CD14-positive monocyte (primary cell): ENCODE measurements around the gene ATG16L2. TPM values are rescaled to one million over a fixed set of nuclear protein-coding genes. Genes with fewer than 3 reads are reported as not detected.

ENCODE experiments used
- DNase-seq, 3 donors: peaks; one replicate each; pipeline ENCODE4 v3.0.0-alpha.2; 2011 to 2022
- H2AFZ ChIP-seq: 2 replicates; pipeline ENCODE4 v1.6.0; 2012; ENCODE audit warnings: mild to moderate bottlenecking, low read depth, low read length, inconsistent platforms; ENCODE audit not compliant: insufficient read depth, poor library complexity, severe bottlenecking
- H3K27ac ChIP-seq, 2 donors: 1 replicate in 1 of 2; 2 replicates in 1 of 2; pipeline ENCODE4 v1.5.1; 2012 to 2013; ENCODE audit warnings: low read length in 2 of 2, control low read depth in 1 of 2, inconsistent platforms in 1 of 2, low read depth in 1 of 2, mild to moderate bottlenecking in 1 of 2
- H3K27me3 ChIP-seq, 2 donors: one replicate each; pipeline versions ENCODE4 v1.6.0 to v1.6.1; 2011 to 2013; ENCODE audit warnings: low read length in 2 of 2; ENCODE audit not compliant: control insufficient read depth in 2 of 2, insufficient read depth in 2 of 2
- H3K36me3 ChIP-seq, 2 donors: replicated peaks in 1 of 2; 1 replicate in 1 of 2; 2 replicates in 1 of 2; pipeline versions ENCODE4 v1.5.1 to v1.6.1; 2012 to 2013; ENCODE audit warnings: low read length in 2 of 2, control low read depth in 1 of 2, inconsistent platforms in 1 of 2, mild to moderate bottlenecking in 1 of 2; ENCODE audit not compliant: insufficient read depth in 2 of 2, control insufficient read depth in 1 of 2
- H3K4me1 ChIP-seq, 2 donors: 1 replicate in 1 of 2; 2 replicates in 1 of 2; pipeline versions ENCODE4 v1.5.1 to v1.6.1; 2012 to 2013; ENCODE audit warnings: low read length in 2 of 2, control low read depth in 1 of 2, inconsistent platforms in 1 of 2, mild to moderate bottlenecking in 1 of 2, moderate library complexity in 1 of 2; ENCODE audit not compliant: insufficient read depth in 2 of 2, control insufficient read depth in 1 of 2
- H3K4me2 ChIP-seq: replicated peaks from 2 replicates; pipeline ENCODE3; 2012; ENCODE audit warnings: low read length, moderate library complexity, mild to moderate bottlenecking; ENCODE audit not compliant: poor library complexity, severe bottlenecking; ENCODE audit errors: extremely low read depth
- H3K4me3 ChIP-seq, 3 experiments: fragments of 200-600 bp in 1 of 3; sonication (generic) in 1 of 3; replicated peaks in 1 of 3; 1 replicate in 2 of 3; 2 replicates in 1 of 3; pipeline ENCODE4 v1.5.1; 2011 to 2013; ENCODE audit warnings: low read length in 3 of 3, mild to moderate bottlenecking in 3 of 3, control low read depth in 2 of 3, low read depth in 2 of 3, inconsistent platforms in 1 of 3, moderate library complexity in 1 of 3
- H3K79me2 ChIP-seq: 2 replicates; pipeline ENCODE4 v1.6.0; 2012; ENCODE audit warnings: mild to moderate bottlenecking, control low read depth, inconsistent platforms, low read length, moderate library complexity; ENCODE audit not compliant: insufficient read depth
- H3K9ac ChIP-seq: 2 replicates; pipeline ENCODE4 v1.6.0; 2017; ENCODE audit warnings: low read length, mild to moderate bottlenecking; ENCODE audit not compliant: insufficient read depth, poor library complexity, severe bottlenecking
- H3K9me3 ChIP-seq, 2 donors: replicated peaks in 1 of 2; 1 replicate in 1 of 2; 2 replicates in 1 of 2; pipeline versions ENCODE4 v1.5.1 to v1.6.1; 2012 to 2013; ENCODE audit warnings: low read length in 2 of 2, control low read depth in 1 of 2; ENCODE audit not compliant: control insufficient read depth in 1 of 2, insufficient read depth in 1 of 2
- H4K20me1 ChIP-seq: 2 replicates; pipeline ENCODE4 v1.6.0; 2012; ENCODE audit warnings: mild to moderate bottlenecking, low read length, control low read depth, moderate library complexity; ENCODE audit not compliant: insufficient read depth
- H3K27ac Mint-ChIP-seq, 7 donors: one replicate each; pipeline ENCODE4 v1.8.0; 2020; ENCODE audit warnings: mild to moderate bottlenecking in 7 of 7, mixed read lengths in 7 of 7, moderate library complexity in 6 of 7, inconsistent platforms in 2 of 7
- H3K27me3 Mint-ChIP-seq, 3 donors: one replicate each; pipeline ENCODE4 v1.8.0; 2021 to 2022; ENCODE audit warnings: low read depth in 3 of 3, mild to moderate bottlenecking in 3 of 3, mixed read lengths in 3 of 3, moderate library complexity in 3 of 3, inconsistent platforms in 1 of 3
- H3K36me3 Mint-ChIP-seq, 2 donors: one replicate each; pipeline ENCODE4 v1.8.0; 2020; ENCODE audit warnings: mixed read lengths in 2 of 2, inconsistent platforms in 1 of 2, mild to moderate bottlenecking in 1 of 2
- H3K4me1 Mint-ChIP-seq: one replicate; pipeline ENCODE4 v1.8.0; 2020; ENCODE audit warnings: mild to moderate bottlenecking, mixed read lengths
- H3K4me3 Mint-ChIP-seq, 2 donors: one replicate each; pipeline ENCODE4 v1.8.0; 2020; ENCODE audit warnings: mild to moderate bottlenecking in 2 of 2, mixed read lengths in 2 of 2, moderate library complexity in 1 of 2
- H3K9me3 Mint-ChIP-seq, 7 donors: one replicate each; pipeline ENCODE4 v1.8.0; 2020 to 2022; ENCODE audit warnings: mixed read lengths in 7 of 7, mild to moderate bottlenecking in 6 of 7, moderate library complexity in 6 of 7, inconsistent platforms in 2 of 7
- WGBS: methylation state at CpG from one replicate; pipeline ENCODE4 v1.1.5; 2013; ENCODE audit warnings: missing lambda C conversion rate; ENCODE audit not compliant: insufficient coverage; 5-methylcytosine and 5-hydroxymethylcytosine counted together
- intact Hi-C, 2 donors: fragments of 100-400 bp; cut with micrococcal nuclease; formaldehyde crosslinking; loops; one replicate each; pipeline versions ENCODE4 v1.15.0 to v1.15.1; 2023
- polyA plus RNA-seq, 3 donors: library from polyadenylated mRNA; depleted of rRNA in 1 of 3; unstranded in 2 of 3; stranded (reverse) in 1 of 3; fragments of 300-500 nt in 2 of 3; fragments of >200 nt in 1 of 3; fragmentation: Illumina TruSeq in 2 of 3; gene quantifications; 1 replicate in 2 of 3; 2 replicates in 1 of 3; pipeline ENCODE4 v1.2.3, GENCODE V29; 2012 to 2021
- TF ChIP-seq, protein P1 (sequence below): fragments of 200-600 bp; IDR thresholded peaks from one replicate; pipeline ENCODE4 v1.8.0; 2022; ENCODE audit warnings: antibody characterized with exemption, mild to moderate bottlenecking

The ATG16L2 gene
- polyA plus RNA-seq, 3 donors: 36.9 to 975 (median 46.8) TPM

DNA sequence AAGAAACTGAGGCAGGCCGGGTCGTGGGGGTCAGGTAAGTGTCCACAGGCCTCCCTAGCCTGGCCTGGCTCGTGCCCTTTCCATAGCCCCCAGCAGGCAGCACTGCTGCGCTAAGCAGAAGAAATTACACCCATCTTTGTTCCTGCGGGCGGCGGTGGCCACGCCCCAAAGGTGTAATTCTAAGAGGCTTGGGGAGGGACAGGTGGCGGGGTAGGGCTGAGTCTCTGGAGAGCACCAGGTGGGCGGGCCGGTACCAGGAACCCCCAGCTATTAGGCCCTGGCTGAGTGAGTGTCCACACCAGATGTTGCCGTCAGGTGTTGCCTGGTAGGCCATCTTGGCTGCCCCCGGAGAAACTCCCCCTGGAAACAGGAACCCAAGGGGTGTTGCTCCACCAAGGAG is 49.7 kb upstream of the ATG16L2 start:
- no peaks in the 10 kb centered on the region for H3K27me3 ChIP-seq
- Mint-ChIP-seq H3K36me3 (peaks cover 0 to 7% of the 10 kb centered on the region in 2 donors), H3K9me3 (no peaks in the 10 kb centered on the region), H3K27ac (no peak overlapping the region), H3K27me3 (peaks cover 4 to 12% (median 10%) of the 10 kb centered on the region in 3 donors), H3K4me3 (no peak overlapping the region), H3K4me1 (peaks cover 22% of the 10 kb centered on the region)
- H3K4me2 ChIP-seq: no peak overlapping the region
- DNase-seq: no peak
- TF ChIP-seq, protein P1, sequence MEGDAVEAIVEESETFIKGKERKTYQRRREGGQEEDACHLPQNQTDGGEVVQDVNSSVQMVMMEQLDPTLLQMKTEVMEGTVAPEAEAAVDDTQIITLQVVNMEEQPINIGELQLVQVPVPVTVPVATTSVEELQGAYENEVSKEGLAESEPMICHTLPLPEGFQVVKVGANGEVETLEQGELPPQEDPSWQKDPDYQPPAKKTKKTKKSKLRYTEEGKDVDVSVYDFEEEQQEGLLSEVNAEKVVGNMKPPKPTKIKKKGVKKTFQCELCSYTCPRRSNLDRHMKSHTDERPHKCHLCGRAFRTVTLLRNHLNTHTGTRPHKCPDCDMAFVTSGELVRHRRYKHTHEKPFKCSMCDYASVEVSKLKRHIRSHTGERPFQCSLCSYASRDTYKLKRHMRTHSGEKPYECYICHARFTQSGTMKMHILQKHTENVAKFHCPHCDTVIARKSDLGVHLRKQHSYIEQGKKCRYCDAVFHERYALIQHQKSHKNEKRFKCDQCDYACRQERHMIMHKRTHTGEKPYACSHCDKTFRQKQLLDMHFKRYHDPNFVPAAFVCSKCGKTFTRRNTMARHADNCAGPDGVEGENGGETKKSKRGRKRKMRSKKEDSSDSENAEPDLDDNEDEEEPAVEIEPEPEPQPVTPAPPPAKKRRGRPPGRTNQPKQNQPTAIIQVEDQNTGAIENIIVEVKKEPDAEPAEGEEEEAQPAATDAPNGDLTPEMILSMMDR: no peak
- H3K9ac ChIP-seq: no peak overlapping the region
- peaks cover 2 to 20% of the 10 kb centered on the region in 2 donors for H3K4me1 ChIP-seq
- no peak overlapping the region for H2AFZ ChIP-seq
- H4K20me1 ChIP-seq: no peaks in the 10 kb centered on the region
- H3K27ac ChIP-seq: no peak overlapping the region
- 98% methylated on average over 12 of the region's 13 CpGs for WGBS
- no peaks in the 10 kb centered on the region for H3K36me3 ChIP-seq
- no peak overlapping the region for H3K4me3 ChIP-seq
- intact Hi-C loops: no loop called here
- H3K79me2 ChIP-seq: no peaks in the 10 kb centered on the region
- no peaks in the 10 kb centered on the region for H3K9me3 ChIP-seq

DNA sequence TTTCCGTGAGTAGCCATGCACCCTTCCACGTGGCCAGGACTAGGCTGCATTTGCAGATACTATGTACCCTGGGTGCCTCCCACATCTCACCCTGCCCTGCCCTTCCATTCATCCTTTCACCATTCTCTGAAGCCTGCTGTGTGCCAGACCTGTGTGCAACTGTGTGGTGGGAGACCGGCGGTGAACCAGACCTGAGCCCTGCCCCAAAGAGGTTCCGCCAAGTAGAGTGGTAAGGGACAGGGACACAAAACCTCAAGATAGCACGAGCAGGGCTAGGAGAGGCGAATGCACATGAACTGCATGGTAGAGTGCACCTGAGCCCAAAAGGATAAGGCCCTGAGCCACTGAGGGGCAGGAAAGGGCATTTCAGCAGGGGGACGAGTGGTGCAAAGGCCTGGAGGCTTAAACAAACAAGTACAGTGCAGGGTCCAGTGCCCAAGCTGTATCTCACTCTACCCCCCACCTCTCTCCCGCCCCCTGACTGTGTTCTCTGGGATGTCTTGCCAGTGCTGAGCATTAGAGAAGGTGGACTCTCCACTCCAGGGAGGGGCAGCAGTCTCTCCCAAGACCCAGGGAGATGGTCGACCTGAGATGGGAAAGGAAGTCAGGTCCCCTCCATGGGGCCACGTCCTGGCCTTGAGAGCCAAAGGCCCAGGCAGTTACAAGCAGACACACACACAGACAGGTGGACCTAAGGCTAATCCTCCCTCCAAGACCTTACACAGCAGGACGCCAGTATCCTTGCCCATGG is 47.9 kb upstream of the ATG16L2 start:
- Mint-ChIP-seq H3K27me3 (peaks cover 3 to 6% (median 5%) of the 10 kb centered on the region in 3 donors), H3K36me3 (peaks cover 0 to 3% of the 10 kb centered on the region in 2 donors), H3K27ac (no peak overlapping the region), H3K4me3 (no peak overlapping the region), H3K9me3 (no peaks in the 10 kb centered on the region), H3K4me1 (peaks cover 8% of the 10 kb centered on the region)
- Histone ChIP-seq H3K79me2 (no peaks in the 10 kb centered on the region), H3K4me2 (no peak overlapping the region), H3K9me3 (no peaks in the 10 kb centered on the region), H3K9ac (no peak overlapping the region), H4K20me1 (no peaks in the 10 kb centered on the region), H3K4me3 (no peak overlapping the region), H3K27ac (no peak overlapping the region), H3K4me1 (peaks cover 0 to 9% of the 10 kb centered on the region in 2 donors), H3K27me3 (no peaks in the 10 kb centered on the region), H3K36me3 (no peaks in the 10 kb centered on the region), H2AFZ (no peak overlapping the region)
- DNase-seq: no peak
- WGBS: 95% methylated on average over 9 of the region's 12 CpGs
- intact Hi-C loops: no loop called here
- TF ChIP-seq, protein P1: no peak
